ENCODE measurements around the gene PTPRG.
"Not testable (repeated sequence)": the region's sequence is repeated elsewhere in the genome, so short reads cannot be mapped to it uniquely, and the experiment has no call there.

The PTPRG gene

GRCh38 chr3:61990327-61991027 lies 429.1 kb downstream of the PTPRG start:
- no peak for DNase-seq (ENCODE audit: low read depth, low spot score)

- DNase-seq (ENCODE audit: low read depth, low spot score), result no peak
Measured at GRCh38 chr3:61991706-61992105, 430.3 kb downstream of the PTPRG start.

- DNase-seq (ENCODE audit: low read depth, low spot score), result no peak
Measured at GRCh38 chr3:61996366-61996765, 435.0 kb downstream of the PTPRG start.

GRCh38 chr3:61997101-61997500 lies 435.7 kb downstream of the PTPRG start:
- DNase-seq (ENCODE audit: low read depth, low spot score), result peak; percentile 13

GRCh38 chr3:62003835-62004234 lies 442.5 kb downstream of the PTPRG start:
- no peak for DNase-seq (ENCODE audit: low read depth, low spot score)

- DNase-seq (ENCODE audit: low read depth, low spot score), result peak; percentile 34
Measured at GRCh38 chr3:62007036-62007435, 445.7 kb downstream of the PTPRG start.

- DNase-seq (ENCODE audit: low read depth, low spot score), result no peak
Measured at GRCh38 chr3:62010989-62011388, 449.6 kb downstream of the PTPRG start.

- DNase-seq (ENCODE audit: low read depth, low spot score), result no peak
Measured at GRCh38 chr3:62011666-62012065, 450.3 kb downstream of the PTPRG start.

- DNase-seq (ENCODE audit: low read depth, low spot score), result no peak
Measured at GRCh38 chr3:62013951-62014350, 452.6 kb downstream of the PTPRG start.

- no peak for DNase-seq (ENCODE audit: low read depth, low spot score)
Measured at GRCh38 chr3:62015111-62015510, 453.7 kb downstream of the PTPRG start.

- DNase-seq (ENCODE audit: low read depth, low spot score), result no peak
Measured at GRCh38 chr3:62019906-62020305, 458.5 kb downstream of the PTPRG start.

- no peak for DNase-seq (ENCODE audit: low read depth, low spot score)
Measured at GRCh38 chr3:62020706-62021105, 459.3 kb downstream of the PTPRG start.

- no peak for DNase-seq (ENCODE audit: low read depth, low spot score)
Measured at GRCh38 chr3:62022312-62022711, 460.9 kb downstream of the PTPRG start.

GRCh38 chr3:62024882-62025281 lies 463.5 kb downstream of the PTPRG start:
- DNase-seq (ENCODE audit: low read depth, low spot score), result no peak

GRCh38 chr3:62025913-62026312 lies 464.5 kb downstream of the PTPRG start:
- DNase-seq (ENCODE audit: low read depth, low spot score), result no peak

GRCh38 chr3:62027241-62027640 lies 465.9 kb downstream of the PTPRG start:
- no peak for DNase-seq (ENCODE audit: low read depth, low spot score)

GRCh38 chr3:62027796-62028195 lies 466.4 kb downstream of the PTPRG start:
- no peak for DNase-seq (ENCODE audit: low read depth, low spot score)

- DNase-seq (ENCODE audit: low read depth, low spot score), result no peak
Measured at GRCh38 chr3:62028236-62028635, 466.9 kb downstream of the PTPRG start.

GRCh38 chr3:62032738-62033137 lies 471.4 kb downstream of the PTPRG start:
- DNase-seq (ENCODE audit: low read depth, low spot score), result no peak

GRCh38 chr3:62035402-62036057 lies 474.2 kb downstream of the PTPRG start:
- no peak for DNase-seq (ENCODE audit: low read depth, low spot score)

GRCh38 chr3:62036726-62037125 lies 475.4 kb downstream of the PTPRG start:
- no peak for DNase-seq (ENCODE audit: low read depth, low spot score)

GRCh38 chr3:62038798-62039197 lies 477.4 kb downstream of the PTPRG start:
- DNase-seq (ENCODE audit: low read depth, low spot score), result not testable (repeated sequence)

- no peak for DNase-seq (ENCODE audit: low read depth, low spot score)
Measured at GRCh38 chr3:62039586-62039985, 478.2 kb downstream of the PTPRG start.

All from ELF-1 (cell line).